ENCODE results near the gene LNPK.
"Not testable (repeated sequence)": the region's sequence is repeated elsewhere in the genome, so short reads cannot be mapped to it uniquely, and the experiment has no call there.

The LNPK gene

DNA sequence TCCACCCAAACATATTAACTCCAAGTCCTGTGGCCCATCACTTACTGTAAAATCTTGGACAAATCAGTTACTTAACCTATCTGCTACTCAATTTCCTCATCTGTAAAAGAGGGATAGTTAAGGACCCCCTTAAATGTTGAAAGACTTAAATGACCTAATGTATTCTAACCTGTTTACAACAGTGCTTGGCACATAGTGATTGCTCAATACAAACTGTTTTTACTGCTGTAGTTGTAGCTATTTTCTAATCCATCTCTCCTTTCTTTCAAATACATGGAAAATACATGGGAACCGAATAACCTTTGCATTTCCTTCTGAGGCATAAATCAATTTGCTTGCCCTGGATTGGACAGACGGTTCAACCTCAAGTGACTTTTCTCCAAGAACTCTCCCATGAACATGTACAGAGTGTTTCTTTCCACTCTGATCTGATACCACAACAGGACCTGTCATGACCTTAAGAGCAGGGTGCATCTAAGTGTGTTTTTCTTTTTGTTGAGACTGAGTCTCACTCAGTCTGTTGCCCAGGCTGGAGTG is 2.7 kb downstream of the LNPK start:
- H2BK120ac ChIP-seq (ENCODE audit: low read depth, low read length): no peak overlapping the region
- H3K14ac ChIP-seq (ENCODE audit: low read length): no peak overlapping the region
- no peak overlapping the region for H3K4me2 ChIP-seq (ENCODE audit: insufficient read depth, low read length, poor library complexity, severe bottlenecking)
- H2BK15ac ChIP-seq (ENCODE audit: low read length): no peak overlapping the region
- no peak overlapping the region for H2AFZ ChIP-seq (ENCODE audit: low read length)
- peaks cover 0 to 2% of the 10 kb centered on the region in 2 donors for H3K4me1 ChIP-seq (ENCODE audit: control insufficient read depth in 2 of 2, insufficient read depth in 1 of 2, low read depth in 1 of 2, low read length in 2 of 2)
- WGBS, 2 donors (ENCODE audit: extremely low coverage in 2 of 2, insufficient read length in 2 of 2, insufficient replicate concordance in 1 of 2): no CpG with 5 or more reads among the region's 2 CpGs
- H3K27ac ChIP-seq (replicated peaks; ENCODE audit: low read length): no peak overlapping the region
- no peak overlapping the region for H4K8ac ChIP-seq (ENCODE audit: low read depth, low read length)
- H3K27me3 ChIP-seq (ENCODE audit: control insufficient read depth in 3 of 3, insufficient read depth in 3 of 3, low read depth in 1 of 3, low read length in 3 of 3): no peaks in the 10 kb centered on the region
- H3K9ac ChIP-seq (ENCODE audit: low read depth, low read length, poor library complexity): no peak overlapping the region
- H3K4me3 ChIP-seq (ENCODE audit: low read length in 2 of 2): no peak overlapping the region
- no peak overlapping the region for H4K91ac ChIP-seq (ENCODE audit: low read depth, low read length, poor library complexity)
- H2BK12ac ChIP-seq (ENCODE audit: low read length): no peak overlapping the region
- H2BK5ac ChIP-seq (ENCODE audit: low read length): no peak overlapping the region
- H2AK5ac ChIP-seq (ENCODE audit: low read depth, low read length): no peak overlapping the region
- no peaks in the 10 kb centered on the region for H3K36me3 ChIP-seq (replicated peaks in 1 of 2; ENCODE audit: control insufficient read depth in 2 of 2, insufficient read depth in 2 of 2, low read length in 2 of 2)
- no peaks in the 10 kb centered on the region for H3K9me3 ChIP-seq (replicated peaks in 1 of 2; ENCODE audit: control insufficient read depth in 2 of 2, insufficient read depth in 1 of 2, low read depth in 1 of 2, low read length in 2 of 2)
- no peak overlapping the region for H3K23ac ChIP-seq (ENCODE audit: low read depth, low read length, poor library complexity)
- H3K79me1 ChIP-seq (ENCODE audit: low read depth, low read length): no peaks in the 10 kb centered on the region
- no peak overlapping the region for H3K4ac ChIP-seq (ENCODE audit: low read length)
- H3K18ac ChIP-seq (ENCODE audit: low read length): no peak overlapping the region
- no peak for DNase-seq (ENCODE audit: low spot score)

GRCh38 chr2:175990099-175990498 is 12.0 kb downstream of the LNPK start:
- no peak overlapping the region for H3K14ac ChIP-seq (ENCODE audit: low read length)
- no peak for DNase-seq (ENCODE audit: low spot score)
- WGBS, 2 donors (ENCODE audit: extremely low coverage in 2 of 2, insufficient read length in 2 of 2, insufficient replicate concordance in 1 of 2): no CpG with 5 or more reads among the region's 2 CpGs
- no peaks in the 10 kb centered on the region for H3K4me1 ChIP-seq (ENCODE audit: control insufficient read depth in 2 of 2, insufficient read depth in 1 of 2, low read depth in 1 of 2, low read length in 2 of 2)
- H2BK15ac ChIP-seq (ENCODE audit: low read length): no peak overlapping the region
- no peak overlapping the region for H2BK5ac ChIP-seq (ENCODE audit: low read length)
- H3K18ac ChIP-seq (ENCODE audit: low read length): no peak overlapping the region
- H3K27me3 ChIP-seq (ENCODE audit: control insufficient read depth in 3 of 3, insufficient read depth in 3 of 3, low read depth in 1 of 3, low read length in 3 of 3): no peaks in the 10 kb centered on the region
- H3K23ac ChIP-seq (ENCODE audit: low read depth, low read length, poor library complexity): no peak overlapping the region
- no peak overlapping the region for H2AFZ ChIP-seq (ENCODE audit: low read length)
- peaks cover 0 to 20% of the 10 kb centered on the region in 2 donors for H3K36me3 ChIP-seq (replicated peaks in 1 of 2; ENCODE audit: control insufficient read depth in 2 of 2, insufficient read depth in 2 of 2, low read length in 2 of 2)
- no peak overlapping the region for H4K91ac ChIP-seq (ENCODE audit: low read depth, low read length, poor library complexity)
- H3K4ac ChIP-seq (ENCODE audit: low read length): no peak overlapping the region
- H2BK12ac ChIP-seq (ENCODE audit: low read length): no peak overlapping the region
- H3K4me3 ChIP-seq (ENCODE audit: low read length in 2 of 2): no peak overlapping the region
- no peak overlapping the region for H2AK5ac ChIP-seq (ENCODE audit: low read depth, low read length)
- H2BK120ac ChIP-seq (ENCODE audit: low read depth, low read length): no peak overlapping the region
- H3K79me1 ChIP-seq (ENCODE audit: low read depth, low read length): no peaks in the 10 kb centered on the region
- no peak overlapping the region for H3K4me2 ChIP-seq (ENCODE audit: insufficient read depth, low read length, poor library complexity, severe bottlenecking)
- H3K27ac ChIP-seq (replicated peaks; ENCODE audit: low read length): no peak overlapping the region
- no peak overlapping the region for H4K8ac ChIP-seq (ENCODE audit: low read depth, low read length)
- no peaks in the 10 kb centered on the region for H3K9me3 ChIP-seq (replicated peaks in 1 of 2; ENCODE audit: control insufficient read depth in 2 of 2, insufficient read depth in 1 of 2, low read depth in 1 of 2, low read length in 2 of 2)
- H3K9ac ChIP-seq (ENCODE audit: low read depth, low read length, poor library complexity): no peak overlapping the region

GRCh38 chr2:175987126-175987525 is 14.9 kb downstream of the LNPK start:
- not testable (repeated sequence) for H3K4me2 ChIP-seq (ENCODE audit: insufficient read depth, low read length, poor library complexity, severe bottlenecking); H4K91ac ChIP-seq (ENCODE audit: low read depth, low read length, poor library complexity); H3K18ac ChIP-seq (ENCODE audit: low read length); H3K4me1 ChIP-seq (ENCODE audit: control insufficient read depth in 2 of 2, insufficient read depth in 1 of 2, low read depth in 1 of 2, low read length in 2 of 2); H3K79me1 ChIP-seq (ENCODE audit: low read depth, low read length); H2AFZ ChIP-seq (ENCODE audit: low read length); H2BK120ac ChIP-seq (ENCODE audit: low read depth, low read length); H3K23ac ChIP-seq (ENCODE audit: low read depth, low read length, poor library complexity); H4K8ac ChIP-seq (ENCODE audit: low read depth, low read length); H2BK15ac ChIP-seq (ENCODE audit: low read length); DNase-seq (ENCODE audit: low spot score); H2AK5ac ChIP-seq (ENCODE audit: low read depth, low read length); H3K27me3 ChIP-seq (ENCODE audit: control insufficient read depth in 3 of 3, insufficient read depth in 3 of 3, low read depth in 1 of 3, low read length in 3 of 3); H3K9me3 ChIP-seq (replicated peaks in 1 of 2; ENCODE audit: control insufficient read depth in 2 of 2, insufficient read depth in 1 of 2, low read depth in 1 of 2, low read length in 2 of 2); H2BK12ac ChIP-seq (ENCODE audit: low read length); H3K14ac ChIP-seq (ENCODE audit: low read length); H2BK5ac ChIP-seq (ENCODE audit: low read length); H3K4me3 ChIP-seq (ENCODE audit: low read length in 2 of 2); H3K27ac ChIP-seq (replicated peaks; ENCODE audit: low read length); H3K4ac ChIP-seq (ENCODE audit: low read length); H3K9ac ChIP-seq (ENCODE audit: low read depth, low read length, poor library complexity)
- peaks cover 0 to 20% of the 10 kb centered on the region in 2 donors for H3K36me3 ChIP-seq (replicated peaks in 1 of 2; ENCODE audit: control insufficient read depth in 2 of 2, insufficient read depth in 2 of 2, low read length in 2 of 2)
- WGBS, 2 donors (ENCODE audit: extremely low coverage in 2 of 2, insufficient read length in 2 of 2, insufficient replicate concordance in 1 of 2): no CpG with 5 or more reads among the region's 4 CpGs

DNA sequence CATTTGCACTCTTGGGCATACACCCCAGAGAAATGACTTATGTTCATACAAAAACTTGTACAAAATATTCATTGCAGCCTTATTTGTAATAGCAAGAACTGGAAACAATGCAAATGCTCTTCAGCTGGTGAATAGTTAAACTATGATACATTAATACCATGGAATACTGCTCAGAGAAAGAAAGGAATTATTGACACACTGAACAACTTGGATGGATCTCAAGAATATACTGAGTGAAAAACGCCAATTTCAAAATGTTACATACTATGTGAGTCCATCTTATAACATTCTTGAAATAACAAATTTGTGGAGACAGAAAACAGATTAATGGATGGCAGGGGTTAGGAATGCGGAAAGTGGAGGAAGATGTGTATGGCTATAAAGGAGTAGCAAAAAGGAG is 17.2 kb downstream of the LNPK start:
- no peaks in the 10 kb centered on the region for H3K27me3 ChIP-seq (ENCODE audit: control insufficient read depth in 3 of 3, insufficient read depth in 3 of 3, low read depth in 1 of 3, low read length in 3 of 3)
- H3K18ac ChIP-seq (ENCODE audit: low read length): no peak overlapping the region
- H4K8ac ChIP-seq (ENCODE audit: low read depth, low read length): no peak overlapping the region
- H3K4ac ChIP-seq (ENCODE audit: low read length): no peak overlapping the region
- H3K4me2 ChIP-seq (ENCODE audit: insufficient read depth, low read length, poor library complexity, severe bottlenecking): no peak overlapping the region
- H2BK120ac ChIP-seq (ENCODE audit: low read depth, low read length): no peak overlapping the region
- no peak overlapping the region for H3K27ac ChIP-seq (replicated peaks; ENCODE audit: low read length)
- H3K4me1 ChIP-seq (ENCODE audit: control insufficient read depth in 2 of 2, insufficient read depth in 1 of 2, low read depth in 1 of 2, low read length in 2 of 2): peaks cover 0 to 6% of the 10 kb centered on the region in 2 donors
- no peak overlapping the region for H3K14ac ChIP-seq (ENCODE audit: low read length)
- H3K79me1 ChIP-seq (ENCODE audit: low read depth, low read length): no peaks in the 10 kb centered on the region
- H3K4me3 ChIP-seq (ENCODE audit: low read length in 2 of 2): no peak overlapping the region
- no peak for DNase-seq (ENCODE audit: low spot score)
- H2AFZ ChIP-seq (ENCODE audit: low read length): no peak overlapping the region
- H4K91ac ChIP-seq (ENCODE audit: low read depth, low read length, poor library complexity): no peak overlapping the region
- no peak overlapping the region for H2BK12ac ChIP-seq (ENCODE audit: low read length)
- H2AK5ac ChIP-seq (ENCODE audit: low read depth, low read length): no peak overlapping the region
- no peak overlapping the region for H2BK15ac ChIP-seq (ENCODE audit: low read length)
- H3K9ac ChIP-seq (ENCODE audit: low read depth, low read length, poor library complexity): no peak overlapping the region
- peaks cover 0 to 9% of the 10 kb centered on the region in 2 donors for H3K36me3 ChIP-seq (replicated peaks in 1 of 2; ENCODE audit: control insufficient read depth in 2 of 2, insufficient read depth in 2 of 2, low read length in 2 of 2)
- H2BK5ac ChIP-seq (ENCODE audit: low read length): no peak overlapping the region
- H3K9me3 ChIP-seq (replicated peaks in 1 of 2; ENCODE audit: control insufficient read depth in 2 of 2, insufficient read depth in 1 of 2, low read depth in 1 of 2, low read length in 2 of 2): no peaks in the 10 kb centered on the region
- no peak overlapping the region for H3K23ac ChIP-seq (ENCODE audit: low read depth, low read length, poor library complexity)
- WGBS, 2 donors (ENCODE audit: extremely low coverage in 2 of 2, insufficient read length in 2 of 2, insufficient replicate concordance in 1 of 2): 100% methylated on average over 1 of the region's 2 CpGs; no CpG with 5 or more reads in 1 of the 2 donors
